ENCODE results near the gene FNDC8. TPM values are rescaled to one million over a fixed set of nuclear protein-coding genes. Genes with fewer than 3 reads are reported as not detected.

The FNDC8 gene
- polyA plus RNA-seq, 3 donors: not detected

DNA sequence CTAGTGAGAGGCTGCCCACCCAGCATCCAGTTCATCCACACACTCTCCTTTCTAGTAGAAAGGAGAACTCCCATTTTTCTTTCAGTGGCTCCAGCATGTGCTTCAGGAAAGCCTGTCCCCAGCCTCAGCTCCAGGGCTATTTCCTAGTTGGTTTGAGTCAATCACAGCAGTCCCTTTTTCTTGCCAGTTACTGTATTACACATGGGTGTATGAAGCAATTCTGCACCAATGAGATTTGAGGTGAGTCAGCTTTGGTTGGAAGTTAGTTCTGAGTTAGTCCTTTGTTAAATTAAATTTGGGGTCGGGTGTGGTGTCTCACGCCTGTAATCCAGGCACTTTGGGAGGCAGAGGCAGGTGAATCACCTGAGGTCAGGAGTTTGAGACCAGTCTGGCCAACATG, 26.5 kb upstream of the FNDC8 start:
- Histone ChIP-seq H3K36me3 (replicated peaks in 1 of 2; ENCODE audit: control insufficient read depth in 1 of 2, insufficient read depth in 2 of 2, low read length in 2 of 2) (peaks cover 6 to 12% of the 10 kb centered on the region in 2 donors), H3K27me3 (ENCODE audit: control insufficient read depth in 2 of 2, insufficient read depth in 2 of 2, low read length in 2 of 2) (no peaks in the 10 kb centered on the region), H3K4me2 (replicated peaks; ENCODE audit: extremely low read depth, low read length, poor library complexity, severe bottlenecking) (no peak overlapping the region), H3K9ac (ENCODE audit: insufficient read depth, low read length, poor library complexity, severe bottlenecking) (no peak overlapping the region), H3K79me2 (ENCODE audit: insufficient read depth, low read length) (no peaks in the 10 kb centered on the region), H3K27ac (ENCODE audit: low read depth in 1 of 2, low read length in 2 of 2) (no peak overlapping the region), H4K20me1 (ENCODE audit: insufficient read depth, low read length) (no peaks in the 10 kb centered on the region), H3K9me3 (replicated peaks in 1 of 2; ENCODE audit: control insufficient read depth in 1 of 2, insufficient read depth in 1 of 2, low read length in 2 of 2) (no peaks in the 10 kb centered on the region), H3K4me3 (replicated peaks in 1 of 3; ENCODE audit: low read depth in 2 of 3, low read length in 3 of 3) (no peak overlapping the region), H2AFZ (ENCODE audit: insufficient read depth, low read depth, low read length, poor library complexity, severe bottlenecking) (no peak overlapping the region), H3K4me1 (ENCODE audit: control insufficient read depth in 1 of 2, insufficient read depth in 2 of 2, low read length in 2 of 2) (peaks cover 12 to 15% of the 10 kb centered on the region in 2 donors)
- peak overlapping the region in 6 of 7 donors; percentile 15 to 91 (median 78) for H3K27ac Mint-ChIP-seq
- peak; percentile 30 to 74 (median 64) for DNase-seq
- H3K4me3 Mint-ChIP-seq: no peak overlapping the region
- no CpG with 5 or more reads among the region's 2 CpGs for WGBS (ENCODE audit: insufficient coverage)
- intact Hi-C loops (cut with micrococcal nuclease): loop anchor here in 1 of 2 donors (5.0 kb wide), 1 partner anchor 73 kb away; no protein-coding TSS in a partner anchor
- H3K27me3 Mint-ChIP-seq (ENCODE audit: low read depth in 3 of 3): peaks cover 0 to 2% (median 0%) of the 10 kb centered on the region in 3 donors
- TF ChIP-seq, protein P1, sequence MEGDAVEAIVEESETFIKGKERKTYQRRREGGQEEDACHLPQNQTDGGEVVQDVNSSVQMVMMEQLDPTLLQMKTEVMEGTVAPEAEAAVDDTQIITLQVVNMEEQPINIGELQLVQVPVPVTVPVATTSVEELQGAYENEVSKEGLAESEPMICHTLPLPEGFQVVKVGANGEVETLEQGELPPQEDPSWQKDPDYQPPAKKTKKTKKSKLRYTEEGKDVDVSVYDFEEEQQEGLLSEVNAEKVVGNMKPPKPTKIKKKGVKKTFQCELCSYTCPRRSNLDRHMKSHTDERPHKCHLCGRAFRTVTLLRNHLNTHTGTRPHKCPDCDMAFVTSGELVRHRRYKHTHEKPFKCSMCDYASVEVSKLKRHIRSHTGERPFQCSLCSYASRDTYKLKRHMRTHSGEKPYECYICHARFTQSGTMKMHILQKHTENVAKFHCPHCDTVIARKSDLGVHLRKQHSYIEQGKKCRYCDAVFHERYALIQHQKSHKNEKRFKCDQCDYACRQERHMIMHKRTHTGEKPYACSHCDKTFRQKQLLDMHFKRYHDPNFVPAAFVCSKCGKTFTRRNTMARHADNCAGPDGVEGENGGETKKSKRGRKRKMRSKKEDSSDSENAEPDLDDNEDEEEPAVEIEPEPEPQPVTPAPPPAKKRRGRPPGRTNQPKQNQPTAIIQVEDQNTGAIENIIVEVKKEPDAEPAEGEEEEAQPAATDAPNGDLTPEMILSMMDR (IDR thresholded peaks at IDR 0.05): no peak
- H3K36me3 Mint-ChIP-seq: peaks cover 14 to 21% of the 10 kb centered on the region in 2 donors
- peaks cover 15% of the 10 kb centered on the region for H3K4me1 Mint-ChIP-seq
- no peaks in the 10 kb centered on the region for H3K9me3 Mint-ChIP-seq

DNA sequence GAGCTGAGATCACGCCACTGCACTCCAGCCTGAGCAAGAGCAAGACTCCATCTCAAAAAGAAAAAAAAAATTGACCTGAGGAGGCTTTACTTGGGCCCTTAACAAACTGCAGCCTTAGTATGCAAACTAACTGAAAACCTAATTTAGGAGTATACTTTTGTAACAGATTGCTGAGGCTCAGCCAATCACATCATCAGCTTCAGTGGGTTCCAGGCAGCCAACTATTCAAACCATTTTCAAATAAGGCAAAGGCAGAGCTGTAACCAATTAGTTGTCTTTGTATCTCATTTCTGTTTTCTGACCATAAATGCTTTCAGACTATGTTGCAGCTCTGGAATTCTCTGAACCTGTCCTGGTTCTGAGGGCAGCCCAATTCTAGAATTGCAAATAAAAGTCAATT, 25.7 kb upstream of the FNDC8 start:
- H3K4me1 Mint-ChIP-seq: peaks cover 17% of the 10 kb centered on the region
- DNase-seq: no peak
- H3K36me3 Mint-ChIP-seq: peaks cover 22 to 30% of the 10 kb centered on the region in 2 donors
- H3K9me3 Mint-ChIP-seq: no peaks in the 10 kb centered on the region
- Histone ChIP-seq H3K9ac (ENCODE audit: insufficient read depth, low read length, poor library complexity, severe bottlenecking) (no peak overlapping the region), H3K9me3 (replicated peaks in 1 of 2; ENCODE audit: control insufficient read depth in 1 of 2, insufficient read depth in 1 of 2, low read length in 2 of 2) (no peaks in the 10 kb centered on the region), H3K4me1 (ENCODE audit: control insufficient read depth in 1 of 2, insufficient read depth in 2 of 2, low read length in 2 of 2) (peaks cover 11 to 12% of the 10 kb centered on the region in 2 donors), H4K20me1 (ENCODE audit: insufficient read depth, low read length) (no peaks in the 10 kb centered on the region), H2AFZ (ENCODE audit: insufficient read depth, low read depth, low read length, poor library complexity, severe bottlenecking) (no peak overlapping the region), H3K79me2 (ENCODE audit: insufficient read depth, low read length) (no peaks in the 10 kb centered on the region), H3K36me3 (replicated peaks in 1 of 2; ENCODE audit: control insufficient read depth in 1 of 2, insufficient read depth in 2 of 2, low read length in 2 of 2) (peaks cover 11 to 20% of the 10 kb centered on the region in 2 donors), H3K4me2 (replicated peaks; ENCODE audit: extremely low read depth, low read length, poor library complexity, severe bottlenecking) (no peak overlapping the region), H3K27ac (ENCODE audit: low read depth in 1 of 2, low read length in 2 of 2) (no peak overlapping the region), H3K27me3 (ENCODE audit: control insufficient read depth in 2 of 2, insufficient read depth in 2 of 2, low read length in 2 of 2) (no peaks in the 10 kb centered on the region), H3K4me3 (replicated peaks in 1 of 3; ENCODE audit: low read depth in 2 of 3, low read length in 3 of 3) (no peak overlapping the region)
- H3K27ac Mint-ChIP-seq: no peak overlapping the region
- peaks cover 0 to 2% (median 0%) of the 10 kb centered on the region in 3 donors for H3K27me3 Mint-ChIP-seq (ENCODE audit: low read depth in 3 of 3)
- 100% methylated on average over 1 of the region's 1 CpG for WGBS (ENCODE audit: insufficient coverage)
- TF ChIP-seq, protein P1 (IDR thresholded peaks at IDR 0.05): no peak
- no peak overlapping the region for H3K4me3 Mint-ChIP-seq
- intact Hi-C loops (cut with micrococcal nuclease): no loop called here

Data from CD14-positive monocyte (primary cell).